K562 (cell line): ENCODE results near the gene ARL4D. TPM values are rescaled to one million over a fixed set of nuclear protein-coding genes. Genes with fewer than 3 reads are reported as not detected.

Experiments used
- ATF7 ChIP-seq: fragments of 450-650 bp; IDR thresholded peaks from 2 replicates; pipeline ENCODE4 v1.7.1; 2014; ENCODE audit warnings: mild to moderate bottlenecking, moderate library complexity
- CREM ChIP-seq: IDR thresholded peaks from 2 replicates; pipeline ENCODE4 v1.6.1; 2014; ENCODE audit warnings: antibody characterized with exemption, low read depth
- HNRNPL ChIP-seq: fragments of 200-400 bp; formaldehyde crosslinking; IDR thresholded peaks from 2 replicates; pipeline ENCODE4 v1.6.1; 2017; ENCODE audit warnings: low read depth, mild to moderate bottlenecking, low read length
- KLF13 ChIP-seq: fragments of 450-650 bp; IDR thresholded peaks from 2 replicates; pipeline ENCODE4 v1.6.1; 2016; ENCODE audit warnings: missing genetic modification characterization, low read depth, mild to moderate bottlenecking, missing compliant biosample characterization, moderate library complexity, borderline replicate concordance
- MAFG ChIP-seq: fragments of 450-650 bp; conservative IDR thresholded peaks from 2 replicates; pipeline ENCODE4 v1.6.1; 2016; ENCODE audit warnings: missing genetic modification characterization, missing compliant biosample characterization
- MYNN ChIP-seq, 2 experiments: sonication (generic); formaldehyde crosslinking in 1 of 2; IDR thresholded peaks; 2 replicates each; pipeline versions ENCODE4 v1.5.0 to v1.6.1; 2016 to 2020; ENCODE audit warnings: antibody characterized with exemption in 1 of 2, missing genetic modification reagents in 1 of 2
- NUFIP1 ChIP-seq: fragments of 450-650 bp; IDR thresholded peaks from 2 replicates; pipeline ENCODE4 v1.6.1; 2018; ENCODE audit not compliant: partially characterized antibody
- PHF20 ChIP-seq: fragments of 450-650 bp; IDR thresholded peaks from 2 replicates; pipeline ENCODE4 v1.6.1; 2018; ENCODE audit not compliant: partially characterized antibody
- POU5F1 ChIP-seq: fragments of 150-350 bp; IDR thresholded peaks from 2 replicates; pipeline ENCODE4 v1.6.1; 2014; ENCODE audit warnings: borderline replicate concordance, low read length, low read depth, mild to moderate bottlenecking; ENCODE audit not compliant: partially characterized antibody
- RB1 ChIP-seq: fragments of 450-650 bp; IDR thresholded peaks from 2 replicates; pipeline ENCODE4 v1.6.1; 2017; ENCODE audit warnings: low read depth, mild to moderate bottlenecking
- RBM15 ChIP-seq: fragments of 200-400 bp; formaldehyde crosslinking; IDR thresholded peaks from 2 replicates; pipeline ENCODE4 v1.6.1; 2018; ENCODE audit warnings: mild to moderate bottlenecking, low read length, moderate library complexity; ENCODE audit not compliant: insufficient read depth
- RCOR1 ChIP-seq, 2 experiments: IDR thresholded peaks; 2 replicates each; pipeline ENCODE4 v1.6.1; 2012; ENCODE audit warnings: low read depth in 2 of 2, low read length in 2 of 2, borderline replicate concordance in 1 of 2, improper control_type of control experiment in 1 of 2
- SLC30A9 ChIP-seq: fragments of 250-450 bp; sonication (Bioruptor Pico); IDR thresholded peaks from 2 replicates; pipeline ENCODE4 v1.8.0; 2022; ENCODE audit warnings: mild to moderate bottlenecking, moderate library complexity
- STAT5B ChIP-seq: fragments of 250-450 bp; sonication (Bioruptor Pico); IDR thresholded peaks from 2 replicates; pipeline ENCODE4 v1.8.0; 2021; ENCODE audit warnings: mild to moderate bottlenecking, inconsistent platforms
- TAL1 ChIP-seq: fragments of 450-650 bp; IDR thresholded peaks from 2 replicates; pipeline ENCODE4 v1.6.1; 2016; ENCODE audit warnings: mild to moderate bottlenecking
- ZBED1 ChIP-seq: IDR thresholded peaks from 2 replicates; pipeline ENCODE4 v1.6.1; 2014
- ZEB2 ChIP-seq: fragments of 450-650 bp; IDR thresholded peaks from 2 replicates; pipeline ENCODE4 v1.6.1; 2016
- ZNF184 ChIP-seq: sonication (generic); formaldehyde crosslinking; IDR thresholded peaks from 2 replicates; pipeline ENCODE4 v1.5.0; 2020; ENCODE audit warnings: missing genetic modification reagents
- ZNF311 ChIP-seq: fragments of 250-450 bp; sonication (Bioruptor Pico); IDR thresholded peaks from 2 replicates; pipeline ENCODE4 v1.4.0; 2020; ENCODE audit warnings: mild to moderate bottlenecking, moderate library complexity
- polyA plus RNA-seq, 8 experiments: library from polyadenylated mRNA; depleted of rRNA in 4 of 8; stranded (reverse) in 5 of 8; unstranded in 3 of 8; fragments of >200 nt; fragmentation: Nextera tagmentation in 2 of 8; fragmentation: Illumina TruSeq in 1 of 8; extraction: Ambion mirVana in 2 of 8; extraction: Trizol in 1 of 8; gene quantifications; 2 replicates each; pipeline versions ENCODE4 v1.2.1 to v1.2.3, GENCODE V29; 2011 to 2014; ENCODE audit warnings: inconsistent platforms in 1 of 8, missing spikeins in 1 of 8
- total RNA-seq, 7 experiments: library from RNA; depleted of rRNA in 6 of 7; stranded (reverse); fragments of >200 nt in 6 of 7; fragmentation: Illumina TruSeq in 2 of 7; extraction: Trizol in 2 of 7; gene quantifications; 2 replicates each; pipeline versions ENCODE4 v1.2.1 to v1.2.3, GENCODE V29; 2011 to 2021; ENCODE audit warnings: low replicate concordance in 1 of 7
- TF ChIP-seq, protein P1 (sequence below): sonication (generic); formaldehyde crosslinking; IDR thresholded peaks from 2 replicates; pipeline ENCODE4 v1.8.1; 2023; ENCODE audit warnings: mild to moderate bottlenecking, missing genetic modification reagents
- TF ChIP-seq, protein P2 (sequence below), 2 experiments: fragments of 450-650 bp in 1 of 2; sonication (generic) in 1 of 2; formaldehyde crosslinking in 1 of 2; IDR thresholded peaks in 1 of 2; conservative IDR thresholded peaks in 1 of 2; 2 replicates each; pipeline versions ENCODE4 v1.6.1 to v1.8.1; 2016 to 2023; ENCODE audit warnings: mild to moderate bottlenecking in 2 of 2, moderate library complexity in 2 of 2, inconsistent platforms in 1 of 2, missing genetic modification reagents in 1 of 2
- TF ChIP-seq, protein P3 (sequence below): fragments of 450-650 bp; formaldehyde crosslinking; IDR thresholded peaks from 2 replicates; pipeline ENCODE4 v1.4.0; 2020; ENCODE audit warnings: mild to moderate bottlenecking
- TF ChIP-seq, protein P4 (sequence below): sonication (generic); formaldehyde crosslinking; IDR thresholded peaks from 2 replicates; pipeline ENCODE4 v1.8.0; 2023; ENCODE audit warnings: mild to moderate bottlenecking, missing genetic modification reagents
- TF ChIP-seq, protein P5 (sequence below), 2 experiments: fragments of 450-650 bp in 1 of 2; sonication (generic) in 1 of 2; formaldehyde crosslinking; conservative IDR thresholded peaks; 2 replicates each; pipeline versions ENCODE4 v1.4.0 to v1.8.1; 2020 to 2022; ENCODE audit warnings: mild to moderate bottlenecking in 1 of 2, missing genetic modification reagents in 1 of 2

Gene ARL4D
- total and polyA plus RNA-seq, 9 of the 15 experiments (the other 6 are each of a cell fraction or from before 2014, with no cell fraction given) = 0.07 to 0.53 (median 0.28) TPM; not detected in 1

DNA sequence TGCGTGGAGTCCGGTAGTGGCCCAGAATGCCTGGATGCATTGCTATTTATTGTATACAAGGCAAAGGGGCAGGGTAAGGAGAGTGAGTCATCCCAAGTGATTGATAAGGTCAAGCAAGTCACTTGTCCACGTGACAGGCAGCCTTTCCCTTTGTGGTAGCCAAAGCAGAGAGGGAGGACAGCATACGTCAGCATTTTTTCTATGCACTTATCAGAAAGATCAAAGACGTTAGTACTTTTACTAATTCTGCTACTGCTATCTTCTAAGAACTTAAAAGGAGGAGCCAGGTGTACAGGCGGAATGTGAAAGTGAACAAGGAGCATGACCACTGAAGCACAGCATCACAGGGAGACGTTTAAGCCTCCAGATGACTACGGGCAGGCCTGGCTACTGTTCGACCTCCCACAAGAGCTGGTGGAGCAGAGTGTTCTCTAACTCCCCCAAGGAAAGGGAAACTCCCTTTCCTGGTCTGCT is 47.9 kb upstream of the ARL4D start (continued):
- TF ChIP-seq SLC30A9 (CRISPR knock-in tag) (no peak), ZEB2 (peak; percentile 79; the same call in 1 of the 2 replicates), ZNF184 (CRISPR knock-in tag) (no peak), NUFIP1 (no peak), RB1 (no peak), MYNN (IDR thresholded peaks at IDR 0.05) (no peak), MYNN (CRISPR knock-in tag; IDR thresholded peaks at IDR 0.05) (no peak), ZNF311 (CRISPR knock-in tag) (no peak), ZBED1 (no peak), CREM (peak; percentile 73), PHF20 (no peak), RBM15 (no peak), RCOR1 (IDR thresholded peaks at IDR 0.05; ENCODE audit: borderline replicate concordance in 1 of 2, low read depth in 2 of 2, low read length in 2 of 2) (peak in 1 of 2 experiments; percentile 28; a peak in 1 of 4 replicates), STAT5B (no peak), HNRNPL (no peak), MAFG (tag) (peak; percentile 98), TAL1 (no peak), KLF13 (tag) (no peak), ATF7 (peak; percentile 86), POU5F1 (no peak)
- TF ChIP-seq, protein P1, sequence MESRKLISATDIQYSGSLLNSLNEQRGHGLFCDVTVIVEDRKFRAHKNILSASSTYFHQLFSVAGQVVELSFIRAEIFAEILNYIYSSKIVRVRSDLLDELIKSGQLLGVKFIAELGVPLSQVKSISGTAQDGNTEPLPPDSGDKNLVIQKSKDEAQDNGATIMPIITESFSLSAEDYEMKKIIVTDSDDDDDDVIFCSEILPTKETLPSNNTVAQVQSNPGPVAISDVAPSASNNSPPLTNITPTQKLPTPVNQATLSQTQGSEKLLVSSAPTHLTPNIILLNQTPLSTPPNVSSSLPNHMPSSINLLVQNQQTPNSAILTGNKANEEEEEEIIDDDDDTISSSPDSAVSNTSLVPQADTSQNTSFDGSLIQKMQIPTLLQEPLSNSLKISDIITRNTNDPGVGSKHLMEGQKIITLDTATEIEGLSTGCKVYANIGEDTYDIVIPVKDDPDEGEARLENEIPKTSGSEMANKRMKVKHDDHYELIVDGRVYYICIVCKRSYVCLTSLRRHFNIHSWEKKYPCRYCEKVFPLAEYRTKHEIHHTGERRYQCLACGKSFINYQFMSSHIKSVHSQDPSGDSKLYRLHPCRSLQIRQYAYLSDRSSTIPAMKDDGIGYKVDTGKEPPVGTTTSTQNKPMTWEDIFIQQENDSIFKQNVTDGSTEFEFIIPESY (CRISPR knock-in tag) = no peak
- TF ChIP-seq, protein P2, sequence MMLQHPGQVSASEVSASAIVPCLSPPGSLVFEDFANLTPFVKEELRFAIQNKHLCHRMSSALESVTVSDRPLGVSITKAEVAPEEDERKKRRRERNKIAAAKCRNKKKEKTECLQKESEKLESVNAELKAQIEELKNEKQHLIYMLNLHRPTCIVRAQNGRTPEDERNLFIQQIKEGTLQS (IDR thresholded peaks at IDR 0.05) = peak; percentile 94
- TF ChIP-seq, protein P2 (CRISPR knock-in tag; conservative IDR thresholded peaks at IDR 0.05) = no peak; the same call in 1 of the 2 replicates
- TF ChIP-seq, protein P3, sequence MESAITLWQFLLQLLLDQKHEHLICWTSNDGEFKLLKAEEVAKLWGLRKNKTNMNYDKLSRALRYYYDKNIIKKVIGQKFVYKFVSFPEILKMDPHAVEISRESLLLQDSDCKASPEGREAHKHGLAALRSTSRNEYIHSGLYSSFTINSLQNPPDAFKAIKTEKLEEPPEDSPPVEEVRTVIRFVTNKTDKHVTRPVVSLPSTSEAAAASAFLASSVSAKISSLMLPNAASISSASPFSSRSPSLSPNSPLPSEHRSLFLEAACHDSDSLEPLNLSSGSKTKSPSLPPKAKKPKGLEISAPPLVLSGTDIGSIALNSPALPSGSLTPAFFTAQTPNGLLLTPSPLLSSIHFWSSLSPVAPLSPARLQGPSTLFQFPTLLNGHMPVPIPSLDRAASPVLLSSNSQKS (CRISPR knock-in tag) = no peak
- TF ChIP-seq, protein P4, sequence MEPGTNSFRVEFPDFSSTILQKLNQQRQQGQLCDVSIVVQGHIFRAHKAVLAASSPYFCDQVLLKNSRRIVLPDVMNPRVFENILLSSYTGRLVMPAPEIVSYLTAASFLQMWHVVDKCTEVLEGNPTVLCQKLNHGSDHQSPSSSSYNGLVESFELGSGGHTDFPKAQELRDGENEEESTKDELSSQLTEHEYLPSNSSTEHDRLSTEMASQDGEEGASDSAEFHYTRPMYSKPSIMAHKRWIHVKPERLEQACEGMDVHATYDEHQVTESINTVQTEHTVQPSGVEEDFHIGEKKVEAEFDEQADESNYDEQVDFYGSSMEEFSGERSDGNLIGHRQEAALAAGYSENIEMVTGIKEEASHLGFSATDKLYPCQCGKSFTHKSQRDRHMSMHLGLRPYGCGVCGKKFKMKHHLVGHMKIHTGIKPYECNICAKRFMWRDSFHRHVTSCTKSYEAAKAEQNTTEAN = no peak
- TF ChIP-seq, protein P5, sequence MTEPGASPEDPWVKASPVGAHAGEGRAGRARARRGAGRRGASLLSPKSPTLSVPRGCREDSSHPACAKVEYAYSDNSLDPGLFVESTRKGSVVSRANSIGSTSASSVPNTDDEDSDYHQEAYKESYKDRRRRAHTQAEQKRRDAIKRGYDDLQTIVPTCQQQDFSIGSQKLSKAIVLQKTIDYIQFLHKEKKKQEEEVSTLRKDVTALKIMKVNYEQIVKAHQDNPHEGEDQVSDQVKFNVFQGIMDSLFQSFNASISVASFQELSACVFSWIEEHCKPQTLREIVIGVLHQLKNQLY (CRISPR knock-in tag; conservative IDR thresholded peaks at IDR 0.05) = no peak
